SK-N-SH (cell line): ENCODE measurements around the gene EIF1AD.
"Not testable (repeated sequence)": the region's sequence is repeated elsewhere in the genome, so short reads cannot be mapped to it uniquely, and the experiment has no call there.

Experiments used
- CTCF ChIP-seq: fragments of 200-600 bp; sonication (generic); IDR thresholded peaks from 2 replicates; pipeline ENCODE4 v1.6.1; 2017; ENCODE audit warnings: antibody characterized with exemption, mild to moderate bottlenecking, moderate library complexity
- GABPA ChIP-seq: IDR thresholded peaks from 2 replicates; pipeline ENCODE4 v1.4.0; 2012; ENCODE audit warnings: low read depth, mild to moderate bottlenecking
- SIN3A ChIP-seq: IDR thresholded peaks from 2 replicates; pipeline ENCODE4 v1.6.1; 2012; ENCODE audit warnings: low read depth, mild to moderate bottlenecking, low read length, moderate library complexity, borderline replicate concordance
- TCF12 ChIP-seq: IDR thresholded peaks from 2 replicates; pipeline ENCODE4 v1.4.0; 2012
- ZBTB33 ChIP-seq: IDR thresholded peaks from 2 replicates; pipeline ENCODE4 v1.4.0; 2012; ENCODE audit warnings: low read depth, borderline replicate concordance
- TF ChIP-seq, protein P1 (sequence below): IDR thresholded peaks from 2 replicates; pipeline ENCODE4 v1.6.1; 2012; ENCODE audit warnings: mild to moderate bottlenecking, low read depth, low read length, moderate library complexity

GRCh38 chr11:65951641-65952040, 50.3 kb downstream of the EIF1AD start:
- not testable (repeated sequence) for TF ChIP-seq GABPA, CTCF, SIN3A, ZBTB33, TCF12
- TF ChIP-seq, protein P1, sequence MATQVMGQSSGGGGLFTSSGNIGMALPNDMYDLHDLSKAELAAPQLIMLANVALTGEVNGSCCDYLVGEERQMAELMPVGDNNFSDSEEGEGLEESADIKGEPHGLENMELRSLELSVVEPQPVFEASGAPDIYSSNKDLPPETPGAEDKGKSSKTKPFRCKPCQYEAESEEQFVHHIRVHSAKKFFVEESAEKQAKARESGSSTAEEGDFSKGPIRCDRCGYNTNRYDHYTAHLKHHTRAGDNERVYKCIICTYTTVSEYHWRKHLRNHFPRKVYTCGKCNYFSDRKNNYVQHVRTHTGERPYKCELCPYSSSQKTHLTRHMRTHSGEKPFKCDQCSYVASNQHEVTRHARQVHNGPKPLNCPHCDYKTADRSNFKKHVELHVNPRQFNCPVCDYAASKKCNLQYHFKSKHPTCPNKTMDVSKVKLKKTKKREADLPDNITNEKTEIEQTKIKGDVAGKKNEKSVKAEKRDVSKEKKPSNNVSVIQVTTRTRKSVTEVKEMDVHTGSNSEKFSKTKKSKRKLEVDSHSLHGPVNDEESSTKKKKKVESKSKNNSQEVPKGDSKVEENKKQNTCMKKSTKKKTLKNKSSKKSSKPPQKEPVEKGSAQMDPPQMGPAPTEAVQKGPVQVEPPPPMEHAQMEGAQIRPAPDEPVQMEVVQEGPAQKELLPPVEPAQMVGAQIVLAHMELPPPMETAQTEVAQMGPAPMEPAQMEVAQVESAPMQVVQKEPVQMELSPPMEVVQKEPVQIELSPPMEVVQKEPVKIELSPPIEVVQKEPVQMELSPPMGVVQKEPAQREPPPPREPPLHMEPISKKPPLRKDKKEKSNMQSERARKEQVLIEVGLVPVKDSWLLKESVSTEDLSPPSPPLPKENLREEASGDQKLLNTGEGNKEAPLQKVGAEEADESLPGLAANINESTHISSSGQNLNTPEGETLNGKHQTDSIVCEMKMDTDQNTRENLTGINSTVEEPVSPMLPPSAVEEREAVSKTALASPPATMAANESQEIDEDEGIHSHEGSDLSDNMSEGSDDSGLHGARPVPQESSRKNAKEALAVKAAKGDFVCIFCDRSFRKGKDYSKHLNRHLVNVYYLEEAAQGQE, result not testable (repeated sequence)
